Activated B cell treated with CpG ODN at 0.5 μM for 24 hours (primary cell): Measurements from ENCODE around the gene POLR2M. TPM values are rescaled to one million over a fixed set of nuclear protein-coding genes. Genes with fewer than 3 reads are reported as not detected.

ENCODE experiments used
- ATAC-seq: fragments of 200-7000 bp; cut with Tn5 transposase; one replicate; pipeline ENCODE4 v1.10.0; 2021; ENCODE audit warnings: low read depth, mild to moderate bottlenecking, moderate library complexity
- CTCF ChIA-PET: fragments of 350-600 bp; sonication (Branson Sonifier 250); formaldehyde crosslinking; loops from one replicate; lab custom pipeline; 2021; ENCODE audit warnings: antibody characterized with exemption; lab: Charles Lee
- POLR2A ChIA-PET: fragments of 350-600 bp; sonication (Branson Sonifier 250); formaldehyde crosslinking; loops from one replicate; lab custom pipeline; 2021; ENCODE audit warnings: antibody characterized with exemption; lab: Charles Lee
- DNase-seq: peaks from one replicate; pipeline ENCODE4 v3.0.0; 2022
- H3K27ac Mint-ChIP-seq: one replicate; pipeline ENCODE4 v1.8.0; 2020; ENCODE audit warnings: mixed read lengths
- H3K27me3 Mint-ChIP-seq: one replicate; pipeline ENCODE4 v1.8.0; 2021; ENCODE audit warnings: mixed read lengths
- H3K36me3 Mint-ChIP-seq: one replicate; pipeline ENCODE4 v1.8.0; 2021; ENCODE audit warnings: low read depth, mixed read lengths
- H3K4me1 Mint-ChIP-seq: one replicate; pipeline ENCODE4 v1.8.0; 2021; ENCODE audit warnings: mixed read lengths
- H3K4me3 Mint-ChIP-seq: one replicate; pipeline ENCODE4 v1.8.0; 2020; ENCODE audit warnings: mild to moderate bottlenecking, mixed read lengths
- H3K9me3 Mint-ChIP-seq: one replicate; pipeline ENCODE4 v1.8.0; 2020; ENCODE audit warnings: mixed read lengths
- intact Hi-C: fragments of 100-400 bp; cut with micrococcal nuclease; formaldehyde crosslinking; loops from one replicate; pipeline ENCODE4 v1.15.1; 2024
- total RNA-seq: library from RNA; stranded (reverse); gene quantifications from 2 replicates; pipeline ENCODE4 v1.2.3, GENCODE V29; 2022
- TF ChIP-seq, protein P1 (sequence below): fragments of 200-600 bp; IDR thresholded peaks from one replicate; pipeline ENCODE4 v1.8.0; 2022; ENCODE audit warnings: antibody characterized with exemption, mild to moderate bottlenecking

The POLR2M gene
- total RNA-seq, 1 donor from 2014 or later, result 65.2 TPM

DNA sequence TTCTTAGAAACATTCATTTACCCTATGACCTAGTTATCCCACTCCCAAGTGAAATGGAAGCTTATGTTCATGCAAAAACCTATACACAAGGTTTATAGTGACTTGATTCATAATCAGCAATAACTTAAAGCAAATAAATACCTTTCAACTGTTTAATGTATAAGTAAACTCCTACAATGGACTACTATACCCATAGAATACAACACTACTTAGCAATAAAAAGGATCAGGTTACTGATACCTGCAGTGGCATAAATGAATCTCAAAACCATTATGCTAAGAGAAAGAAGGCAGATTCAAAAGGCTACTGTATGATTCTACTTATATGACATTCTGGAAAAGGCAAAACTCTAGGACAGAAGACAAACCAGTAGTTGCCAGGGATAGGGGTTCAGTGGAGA is 8.3 kb upstream of the POLR2M start:
- ATAC-seq (no peak), DNase-seq (no peak)
- intact Hi-C loops, result loop anchor here (5.0 kb wide), 1 partner anchor 51 kb away; no protein-coding TSS in a partner anchor
- Mint-ChIP-seq H3K4me3 (no peak overlapping the region), H3K36me3 (no peaks in the 10 kb centered on the region), H3K4me1 (no peaks in the 10 kb centered on the region), H3K9me3 (no peaks in the 10 kb centered on the region), H3K27me3 (peaks cover 57% of the 10 kb centered on the region), H3K27ac (no peak overlapping the region)
- ChIA-PET CTCF (no interaction called here), POLR2A (no interaction called here)
- TF ChIP-seq, protein P1, sequence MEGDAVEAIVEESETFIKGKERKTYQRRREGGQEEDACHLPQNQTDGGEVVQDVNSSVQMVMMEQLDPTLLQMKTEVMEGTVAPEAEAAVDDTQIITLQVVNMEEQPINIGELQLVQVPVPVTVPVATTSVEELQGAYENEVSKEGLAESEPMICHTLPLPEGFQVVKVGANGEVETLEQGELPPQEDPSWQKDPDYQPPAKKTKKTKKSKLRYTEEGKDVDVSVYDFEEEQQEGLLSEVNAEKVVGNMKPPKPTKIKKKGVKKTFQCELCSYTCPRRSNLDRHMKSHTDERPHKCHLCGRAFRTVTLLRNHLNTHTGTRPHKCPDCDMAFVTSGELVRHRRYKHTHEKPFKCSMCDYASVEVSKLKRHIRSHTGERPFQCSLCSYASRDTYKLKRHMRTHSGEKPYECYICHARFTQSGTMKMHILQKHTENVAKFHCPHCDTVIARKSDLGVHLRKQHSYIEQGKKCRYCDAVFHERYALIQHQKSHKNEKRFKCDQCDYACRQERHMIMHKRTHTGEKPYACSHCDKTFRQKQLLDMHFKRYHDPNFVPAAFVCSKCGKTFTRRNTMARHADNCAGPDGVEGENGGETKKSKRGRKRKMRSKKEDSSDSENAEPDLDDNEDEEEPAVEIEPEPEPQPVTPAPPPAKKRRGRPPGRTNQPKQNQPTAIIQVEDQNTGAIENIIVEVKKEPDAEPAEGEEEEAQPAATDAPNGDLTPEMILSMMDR, result no peak

DNA sequence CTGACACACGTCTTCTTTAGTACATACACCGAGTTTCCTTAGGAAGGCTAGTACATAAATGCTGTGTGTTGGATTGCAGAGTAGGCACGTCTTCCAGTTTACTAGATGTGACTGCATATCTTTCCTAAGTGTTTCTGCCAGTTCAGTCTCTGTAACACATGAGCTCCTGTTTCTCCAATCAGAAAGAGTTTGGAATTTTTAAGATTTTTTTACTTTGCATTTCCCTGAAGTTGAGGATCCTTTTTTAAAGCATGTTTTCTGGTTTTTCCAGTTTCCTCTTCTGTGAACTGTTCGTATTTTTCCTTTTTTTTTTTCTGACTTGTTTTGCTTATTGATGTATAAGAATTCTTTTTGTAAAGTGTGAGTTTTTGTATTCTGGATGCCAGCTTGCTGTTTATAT is 7.5 kb upstream of the POLR2M start:
- H3K36me3 Mint-ChIP-seq, result no peaks in the 10 kb centered on the region
- DNase-seq, result no peak
- no peak overlapping the region for H3K27ac Mint-ChIP-seq
- no peaks in the 10 kb centered on the region for H3K4me1 Mint-ChIP-seq
- H3K9me3 Mint-ChIP-seq, result no peaks in the 10 kb centered on the region
- ChIA-PET CTCF (no interaction called here), POLR2A (no interaction called here)
- ATAC-seq, result no peak
- intact Hi-C loops, result loop anchor here (5.0 kb wide), 1 partner anchor 52 kb away; no protein-coding TSS in a partner anchor
- H3K4me3 Mint-ChIP-seq, result no peak overlapping the region
- TF ChIP-seq, protein P1, result no peak
- H3K27me3 Mint-ChIP-seq, result peaks cover 55% of the 10 kb centered on the region

DNA sequence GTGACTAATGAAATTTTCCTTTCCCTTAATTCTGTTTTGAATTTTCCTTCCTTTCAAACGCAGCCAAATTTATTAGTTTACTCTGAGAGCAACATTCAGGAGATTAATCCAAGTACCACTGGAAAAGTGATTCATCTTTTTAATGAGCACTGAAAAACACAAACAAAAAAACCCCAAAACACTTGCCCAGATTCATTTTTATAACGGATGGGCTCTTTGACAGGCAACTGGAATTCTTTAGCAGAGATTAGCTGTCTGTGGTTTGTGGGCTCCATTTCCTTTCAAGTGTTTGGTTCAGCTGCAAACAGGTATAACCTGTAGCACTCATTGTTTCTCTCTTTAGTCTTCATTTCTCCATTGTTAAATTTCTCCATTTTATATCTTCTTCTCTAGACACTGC is 3.1 kb upstream of the POLR2M start:
- TF ChIP-seq, protein P1, result no peak
- Mint-ChIP-seq H3K9me3 (no peaks in the 10 kb centered on the region), H3K36me3 (peaks cover 2% of the 10 kb centered on the region), H3K4me3 (no peak overlapping the region), H3K27me3 (peaks cover 26% of the 10 kb centered on the region), H3K4me1 (peaks cover 21% of the 10 kb centered on the region), H3K27ac (no peak overlapping the region)
- no peak for DNase-seq
- ChIA-PET POLR2A (no interaction called here), CTCF (no interaction called here)
- intact Hi-C loops, result loop anchor here (10.0 kb wide), 2 partner anchors 399 to 1239 kb away; partner anchors contain the start of gene MNS1
- ATAC-seq, result no peak

DNA sequence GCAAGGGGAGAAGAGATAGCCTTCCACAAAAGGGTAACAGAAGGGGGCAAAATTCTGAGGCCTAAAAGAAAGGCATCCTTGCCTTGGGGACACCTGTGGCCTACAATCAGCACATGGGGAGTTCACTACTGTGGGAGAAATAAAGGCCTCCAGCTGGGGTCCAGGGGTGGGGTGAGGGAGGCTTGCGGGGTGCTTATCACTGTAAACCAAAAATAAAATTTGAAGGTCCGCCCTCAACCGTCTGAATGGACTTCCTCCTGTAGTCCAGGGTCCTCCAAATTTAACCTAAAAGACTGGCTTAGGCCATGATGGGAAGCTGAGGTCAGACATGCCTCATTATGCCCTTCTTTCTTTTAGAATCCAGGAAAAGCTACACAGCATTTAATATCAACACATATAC is 2.1 kb upstream of the POLR2M start:
- H3K27ac Mint-ChIP-seq, result no peak overlapping the region
- H3K9me3 Mint-ChIP-seq, result no peaks in the 10 kb centered on the region
- H3K36me3 Mint-ChIP-seq, result peaks cover 12% of the 10 kb centered on the region
- ChIA-PET POLR2A (no interaction called here), CTCF (no interaction called here)
- intact Hi-C loops, result loop anchor here (10.0 kb wide), 2 partner anchors 400 to 1240 kb away; partner anchors contain the start of gene MNS1
- peaks cover 21% of the 10 kb centered on the region for H3K27me3 Mint-ChIP-seq
- H3K4me1 Mint-ChIP-seq, result peaks cover 30% of the 10 kb centered on the region
- TF ChIP-seq, protein P1, result no peak
- ATAC-seq (no peak), DNase-seq (no peak)
- H3K4me3 Mint-ChIP-seq, result no peak overlapping the region

DNA sequence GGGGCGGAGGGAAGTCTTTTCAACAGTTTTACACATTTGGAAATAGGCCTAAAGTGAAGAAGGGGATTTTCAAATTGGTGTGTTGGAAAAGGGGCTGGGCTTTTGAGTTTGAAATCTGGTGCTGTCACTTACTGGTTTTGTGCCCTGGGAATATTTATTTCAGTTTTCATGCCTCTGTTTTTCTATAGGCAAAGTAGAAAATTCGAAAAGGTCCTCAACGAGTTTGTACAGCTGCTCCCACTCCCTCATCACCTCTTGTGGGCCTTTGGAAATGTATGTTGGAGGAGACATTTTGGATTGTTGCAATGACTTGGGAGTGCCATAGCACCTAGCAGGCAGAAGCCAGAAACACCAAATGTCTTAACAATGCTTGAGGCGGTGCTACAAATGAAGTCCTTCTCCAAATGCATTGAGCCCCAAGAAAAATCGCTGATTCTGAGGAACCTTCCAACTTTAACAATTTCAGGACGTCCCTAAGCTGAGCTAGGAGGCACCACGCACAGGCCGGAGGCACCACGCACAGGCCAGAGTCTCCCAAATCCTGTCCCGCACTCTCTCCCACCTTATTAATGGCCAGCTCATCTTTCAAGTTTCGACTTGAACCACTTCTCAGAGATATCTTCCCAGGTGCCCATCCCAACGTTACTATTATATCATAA is 639 bp upstream of the POLR2M start:
- intact Hi-C loops, result loop anchor here (1.0 to 10.0 kb wide), 3 partner anchors 119 to 1241 kb away; partner anchors contain the start of gene MNS1
- ATAC-seq (peak; percentile 4), DNase-seq (no peak)
- Mint-ChIP-seq H3K27ac (peak overlapping the region; percentile 88), H3K36me3 (peaks cover 25% of the 10 kb centered on the region), H3K4me3 (peak overlapping the region; percentile 87), H3K27me3 (peaks cover 10% of the 10 kb centered on the region), H3K9me3 (no peaks in the 10 kb centered on the region), H3K4me1 (peaks cover 36% of the 10 kb centered on the region)
- CTCF ChIA-PET, result interaction anchor here (1.2 to 2.4 kb wide), 3 partner anchors 29 to 146 kb away, joined by 3 to 7 read pairs (median 5); no protein-coding TSS in a partner anchor
- TF ChIP-seq, protein P1, result no peak
- POLR2A ChIA-PET, result interaction anchor here (0.7 to 2.3 kb wide), 11 partner anchors 26 to 1241 kb away, joined by 3 to 12 read pairs (median 4); partner anchors contain the start of genes ADAM10 and MNS1
